NOMO-1 treated with DMSO at 0.1 percent for 48 hours (cell line): ENCODE data around the gene SLC7A1.

ENCODE experiments used
- DNase-seq: peaks from one replicate; lab custom pipeline; 2025; ENCODE audit not compliant: unreplicated experiment; lab: John Stamatoyannopoulos, UW

SLC7A1 gene

GRCh38 chr13:29583073-29583785 is 12.3 kb downstream of the SLC7A1 start:
- DNase-seq, result no peak

- no peak for DNase-seq
Measured at GRCh38 chr13:29582171-29582570, 13.3 kb downstream of the SLC7A1 start.

- no peak for DNase-seq
Measured at GRCh38 chr13:29581666-29582065, 13.8 kb downstream of the SLC7A1 start.

- no peak for DNase-seq
Measured at GRCh38 chr13:29579094-29579493, 16.4 kb downstream of the SLC7A1 start.

- no peak for DNase-seq
Measured at GRCh38 chr13:29578300-29579085, 17.0 kb downstream of the SLC7A1 start.

GRCh38 chr13:29577136-29578051 is 18.1 kb downstream of the SLC7A1 start:
- DNase-seq, result no peak

- no peak for DNase-seq
Measured at GRCh38 chr13:29576581-29576980, 18.9 kb downstream of the SLC7A1 start.

GRCh38 chr13:29575098-29575497 is 20.4 kb downstream of the SLC7A1 start:
- no peak for DNase-seq

GRCh38 chr13:29573190-29573589 is 22.3 kb downstream of the SLC7A1 start:
- peak; percentile 59 for DNase-seq

GRCh38 chr13:29572575-29572974 is 22.9 kb downstream of the SLC7A1 start:
- no peak for DNase-seq

GRCh38 chr13:29571876-29572570 is 23.5 kb downstream of the SLC7A1 start:
- no peak for DNase-seq

- DNase-seq, result no peak
Measured at GRCh38 chr13:29570051-29570654, 25.3 kb downstream of the SLC7A1 start.

GRCh38 chr13:29569253-29570050 is 26.0 kb downstream of the SLC7A1 start:
- no peak for DNase-seq

GRCh38 chr13:29568731-29569130 is 26.8 kb downstream of the SLC7A1 start:
- no peak for DNase-seq

GRCh38 chr13:29567411-29567810 is 28.1 kb downstream of the SLC7A1 start:
- no peak for DNase-seq

- DNase-seq, result no peak
Measured at GRCh38 chr13:29566206-29566605, 29.3 kb downstream of the SLC7A1 start.

GRCh38 chr13:29564818-29565217 is 30.7 kb downstream of the SLC7A1 start:
- DNase-seq, result no peak

GRCh38 chr13:29564373-29564772 is 31.1 kb downstream of the SLC7A1 start:
- DNase-seq, result no peak

GRCh38 chr13:29563941-29564340 is 31.5 kb downstream of the SLC7A1 start:
- no peak for DNase-seq
